GM12878 (cell line): Measurements from ENCODE around the gene TLX1. TPM values are rescaled to one million over a fixed set of nuclear protein-coding genes. Genes with fewer than 3 reads are reported as not detected.
A peak's percentile ranks its signal among the peaks of the same experiment; 100 is the strongest.

ENCODE experiments used
- ATAC-seq: fragments of 200-7000 bp; cut with Tn5 transposase; 3 replicates; pipeline ENCODE4 v1.9.1; 2020; ENCODE audit warnings: mild to moderate bottlenecking, moderate library complexity
- BruUV-seq: library from RNA; stranded (reverse); fragments of 400-500 nt; replicated peaks from 2 replicates; lab custom pipeline; 2021; lab: Mats Ljungman, UMichigan
- CTCF ChIA-PET: fragments of 300-600 bp; sonication (Branson Sonifier 250); formaldehyde crosslinking; extraction: SDS; loops from one replicate; lab custom pipeline; 2021; ENCODE audit warnings: inconsistent platforms; lab: Yijun Ruan, JAX
- POLR2A ChIA-PET: fragments of 350-600 bp; formaldehyde crosslinking; extraction: SDS; loops from one replicate; lab custom pipeline; 2021; ENCODE audit warnings: inconsistent platforms; lab: Charles Lee
- RAD21 ChIA-PET: fragments of 300-600 bp; sonication (Branson Sonifier 250); formaldehyde crosslinking; loops from one replicate; lab custom pipeline; 2023; ENCODE audit warnings: antibody characterized with exemption; ENCODE audit not compliant: unreplicated experiment; lab: Charles Lee
- SMC1A ChIA-PET: fragments of 300-600 bp; sonication (Branson Sonifier 250); formaldehyde crosslinking; loops from one replicate; lab custom pipeline; 2023; ENCODE audit not compliant: unreplicated experiment, uncharacterized antibody; lab: Charles Lee
- DNase-seq: peaks from one replicate; pipeline ENCODE4 v3.0.0-alpha.2; 2011; ENCODE audit warnings: low read depth, low spot score
- FAIRE-seq: peaks from 3 replicates; lab custom pipeline; 2011; peaks lifted over from hg19 to GRCh38; lab: Jason Lieb, UNC
- H2AFZ ChIP-seq: 2 replicates; pipeline ENCODE4 v1.6.0; 2011; ENCODE audit warnings: low read depth, low read length, control low read depth; ENCODE audit not compliant: control insufficient read depth
- H3K27ac ChIP-seq: 2 replicates; pipeline ENCODE4 v1.5.1; 2011; ENCODE audit warnings: control low read depth; ENCODE audit not compliant: control insufficient read depth, insufficient read depth
- H3K27me3 ChIP-seq, 2 experiments: replicated peaks in 1 of 2; 2 replicates each; pipeline versions ENCODE4 v1.6.0 to v1.6.1; 2011; ENCODE audit warnings: low read length in 1 of 2; ENCODE audit not compliant: control insufficient read depth in 2 of 2, insufficient read depth in 2 of 2
- H3K36me3 ChIP-seq, 2 experiments: 2 replicates each; pipeline ENCODE4 v1.5.1; 2011; ENCODE audit warnings: low read length in 1 of 2; ENCODE audit not compliant: control insufficient read depth in 2 of 2, insufficient read depth in 2 of 2
- H3K4me1 ChIP-seq: 2 replicates; pipeline ENCODE4 v1.6.1; 2011; ENCODE audit warnings: mild to moderate bottlenecking, low read length, moderate library complexity, mixed read lengths; ENCODE audit not compliant: control insufficient read depth, insufficient read depth
- H3K4me2 ChIP-seq: 2 replicates; pipeline ENCODE4 v1.6.0; 2011; ENCODE audit warnings: control low read depth; ENCODE audit not compliant: control insufficient read depth, insufficient read depth
- H3K4me3 ChIP-seq: fragments of 200-600 bp; sonication (generic); 2 replicates; pipeline ENCODE4 v1.5.1; 2016
- H3K79me2 ChIP-seq: 2 replicates; pipeline ENCODE4 v1.6.0; 2011; ENCODE audit warnings: low read length; ENCODE audit not compliant: control insufficient read depth, insufficient read depth
- H3K9ac ChIP-seq: 2 replicates; pipeline ENCODE4 v1.8.0; 2011; ENCODE audit warnings: low read length, control low read depth, mixed read lengths; ENCODE audit not compliant: control insufficient read depth, insufficient read depth
- H3K9me3 ChIP-seq: replicated peaks from 3 replicates; pipeline ENCODE4 v1.5.1; 2011; ENCODE audit warnings: mild to moderate bottlenecking, low read length; ENCODE audit not compliant: control insufficient read depth, insufficient read depth
- H4K20me1 ChIP-seq: 2 replicates; pipeline ENCODE4 v1.6.0; 2011; ENCODE audit not compliant: control insufficient read depth, insufficient read depth
- PAX5 ChIP-seq: IDR thresholded peaks from 2 replicates; pipeline ENCODE4 v1.6.1; 2011; ENCODE audit warnings: low read depth, low read length, borderline replicate concordance
- POLR2A ChIP-seq: IDR thresholded peaks from 2 replicates; pipeline ENCODE4 v1.6.1; 2011; ENCODE audit warnings: low read depth, mild to moderate bottlenecking, low read length
- SREBF1 ChIP-seq: IDR thresholded peaks from 2 replicates; pipeline ENCODE4 v1.6.1; 2012; ENCODE audit warnings: mild to moderate bottlenecking, low read length
- ZNF384 ChIP-seq: IDR thresholded peaks from 2 replicates; pipeline ENCODE4 v1.6.1; 2012; ENCODE audit warnings: low read depth, mild to moderate bottlenecking, low read length, improper control_type of control experiment, borderline replicate concordance
- WGBS: methylation state at CpG from one replicate; pipeline ENCODE4 v1.1.6; 2016; ENCODE audit warnings: low lambda C conversion rate; ENCODE audit not compliant: insufficient replicate concordance, insufficient coverage; ENCODE audit errors: missing lambda C conversion rate; 5-methylcytosine and 5-hydroxymethylcytosine counted together
- in situ Hi-C: fragments of 300-500 bp; cut with MboI; formaldehyde crosslinking; loops from 9 replicates; pipeline ENCODE4 v1.14.3; 2018; ENCODE audit warnings: mixed read lengths
- intact Hi-C: fragments of 100-400 bp; cut with micrococcal nuclease; formaldehyde crosslinking; loops from one replicate; pipeline ENCODE4 v1.14.2; 2022; ENCODE audit not compliant: unreplicated experiment
- polyA plus RNA-seq, 11 experiments: library from polyadenylated mRNA; depleted of rRNA in 4 of 11; unstranded in 6 of 11; stranded (reverse) in 5 of 11; fragments of >200 nt; fragmentation: Nextera tagmentation in 4 of 11; fragmentation: Illumina TruSeq in 1 of 11; extraction: Ambion mirVana in 4 of 11; extraction: Trizol in 1 of 11; gene quantifications; 1 replicate in 1 of 11; 2 replicates in 10 of 11; pipeline versions ENCODE4 v1.2.1 to v1.2.3, GENCODE V29; 2011 to 2016; ENCODE audit warnings: inconsistent platforms in 2 of 11, missing spikeins in 2 of 11, low read depth in 1 of 11
- total RNA-seq, 4 experiments: library from RNA; depleted of rRNA in 3 of 4; stranded (reverse); fragments of >200 nt in 3 of 4; fragmentation: Illumina TruSeq in 1 of 4; extraction: Trizol in 1 of 4; gene quantifications; 2 replicates each; pipeline versions ENCODE4 v1.2.1 to v1.2.3, GENCODE V29; 2013 to 2021

The TLX1 gene
- total and polyA plus RNA-seq, 10 of the 15 experiments (the other 5 are each of a cell fraction or from before 2014, with no cell fraction given), result not detected

GRCh38 chr10:101120884-101121653, 10.0 kb upstream of the TLX1 start:
- RAD21 ChIA-PET, result no interaction called here
- peak overlapping the region; percentile 77 for H2AFZ ChIP-seq

GRCh38 chr10:101121654-101122031, 9.5 kb upstream of the TLX1 start:
- in situ Hi-C loops, result no loop called here
- ChIA-PET SMC1A (no interaction called here), POLR2A (no interaction called here), CTCF (interaction anchor here (1.2 kb wide), 1 partner anchor 20 kb away, joined by 5 read pairs; no protein-coding TSS in a partner anchor), RAD21 (interaction anchor here (1.5 kb wide), 1 partner anchor 18 kb away, joined by 3 read pairs; no protein-coding TSS in a partner anchor)
- ATAC-seq, result peak; percentile 14; the same call in 1 of the 3 replicates
- TF ChIP-seq ZNF384, result no peak
- Histone ChIP-seq H2AFZ (no peak overlapping the region), H3K36me3 (no peaks in the 10 kb centered on the region), H3K4me1 (no peaks in the 10 kb centered on the region; the same call in 1 of the 2 replicates), H3K4me2 (peak overlapping the region; percentile 93), H3K9me3 (no peaks in the 10 kb centered on the region), H4K20me1 (no peaks in the 10 kb centered on the region), H3K79me2 (no peaks in the 10 kb centered on the region), H3K4me3 (0 out of 2 replicates have a peak overlapping the region, but pooled peaks have one; percentile 61), H3K9ac (no peak overlapping the region), H3K27ac (no peak overlapping the region), H3K27me3 (peaks cover 19 to 26% of the 10 kb centered on the region in 2 experiments)
- no TSS peak for BruUV-seq
- WGBS, result 14% methylated on average over 15 of the region's 15 CpGs
- intact Hi-C loops, result no loop called here
- FAIRE-seq, result no peak
- DNase-seq, result no peak

More at GRCh38 chr10:101120884-101121653, 10.0 kb upstream of the TLX1 start:
- ATAC-seq, result peak; percentile 86
- ChIA-PET CTCF (no interaction called here), POLR2A (no interaction called here), SMC1A (interaction anchor here (0.7 kb wide), 1 partner anchor 26 kb away, joined by 3 read pairs; no protein-coding TSS in a partner anchor)
- H4K20me1 ChIP-seq, result no peaks in the 10 kb centered on the region
- no peaks in the 10 kb centered on the region; the same call in 1 of the 2 replicates for H3K4me1 ChIP-seq
- DNase-seq, result no peak
- no peaks in the 10 kb centered on the region for H3K9me3 ChIP-seq
- H3K4me3 ChIP-seq, result peak overlapping the region; percentile 61; the same call in 1 of the 2 replicates
- no peaks in the 10 kb centered on the region for H3K79me2 ChIP-seq
- H3K27me3 ChIP-seq, result peaks cover 19 to 25% of the 10 kb centered on the region in 2 experiments
- in situ Hi-C loops (no loop called here), intact Hi-C loops (no loop called here)
- no peak for TF ChIP-seq SREBF1
- peak; percentile 61; the same call in 1 of the 2 replicates for TF ChIP-seq PAX5
- TF ChIP-seq POLR2A, result 0 out of 2 replicates have a peak, but pooled peaks have one; percentile 27
- BruUV-seq, result no TSS peak
- FAIRE-seq, result no peak
- WGBS, result 17% methylated on average over 41 of the region's 41 CpGs
- no peak overlapping the region for H3K27ac ChIP-seq
- peak overlapping the region; percentile 51; the same call in 1 of the 2 replicates for H3K9ac ChIP-seq
- no peaks in the 10 kb centered on the region for H3K36me3 ChIP-seq
- H3K4me2 ChIP-seq, result peak overlapping the region; percentile 93
